DMS114 treated with DMSO at 0.1 percent for 48 hours (cell line): ENCODE data around the gene RNASE7.

ENCODE experiments used
- DNase-seq: peaks from one replicate; lab custom pipeline; 2025; ENCODE audit not compliant: unreplicated experiment; lab: John Stamatoyannopoulos, UW

Gene RNASE7

DNA sequence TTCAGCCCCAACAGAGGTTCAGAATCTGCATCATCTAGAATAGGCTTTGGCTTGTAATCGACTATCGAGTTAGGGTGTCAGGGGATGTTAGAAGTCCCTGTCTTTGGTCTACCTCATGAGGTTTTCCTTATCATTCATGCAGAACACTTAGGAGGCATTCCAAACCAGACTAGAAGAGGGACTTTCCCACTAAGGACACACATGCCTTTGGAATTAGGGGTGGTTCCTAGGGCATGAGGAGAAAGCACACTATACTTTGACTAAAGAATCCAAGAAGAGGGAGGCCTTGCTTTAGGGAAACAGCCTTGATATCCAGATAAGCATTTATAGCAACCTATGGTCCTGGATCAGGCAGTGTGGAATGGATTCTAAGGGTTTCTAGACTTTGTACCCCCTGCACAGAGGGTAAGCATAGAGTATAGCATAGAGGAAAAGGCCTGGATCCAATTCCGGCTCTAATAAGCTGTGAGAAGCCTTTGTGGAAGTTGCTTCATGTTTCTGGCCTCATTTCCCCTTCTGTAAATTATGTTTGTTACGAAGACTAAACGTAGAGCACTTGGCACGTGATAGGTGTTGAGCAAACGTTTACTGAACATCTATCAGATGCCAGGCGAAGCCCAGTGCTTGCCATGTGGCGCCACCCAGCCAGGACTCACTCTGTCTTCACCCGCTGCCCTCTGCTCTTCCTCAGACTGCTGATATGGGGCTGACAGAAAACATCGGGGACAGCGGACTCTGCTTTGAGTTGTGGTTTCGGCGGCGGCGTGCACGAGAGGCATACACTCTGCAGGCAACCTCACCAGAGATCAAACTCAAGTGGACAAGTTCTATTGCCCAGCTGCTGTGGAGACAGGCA is 43.1 kb downstream of the RNASE7 start:
- no peak for DNase-seq

DNA sequence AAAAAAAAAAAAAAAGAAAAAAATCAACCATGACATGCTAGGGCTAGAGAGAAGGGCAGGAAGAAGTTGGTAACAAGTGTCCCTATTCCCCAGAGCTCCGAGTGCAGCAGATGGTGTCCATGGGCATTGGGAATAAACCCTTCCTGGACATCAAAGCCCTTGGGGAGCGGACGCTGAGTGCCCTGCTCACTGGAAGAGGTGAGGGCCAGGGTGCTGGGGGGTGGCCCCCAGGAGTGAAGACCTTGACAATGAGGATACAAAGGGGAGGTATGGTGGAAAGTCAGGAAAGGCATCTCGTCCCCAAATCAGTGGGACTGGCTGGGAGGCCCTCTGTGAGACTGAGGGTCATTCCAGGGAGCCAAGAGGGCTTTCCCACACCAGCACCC is 44.7 kb downstream of the RNASE7 start:
- no peak for DNase-seq

GRCh38 chr14:21087294-21088091 is 45.3 kb downstream of the RNASE7 start:
- no peak for DNase-seq

DNA sequence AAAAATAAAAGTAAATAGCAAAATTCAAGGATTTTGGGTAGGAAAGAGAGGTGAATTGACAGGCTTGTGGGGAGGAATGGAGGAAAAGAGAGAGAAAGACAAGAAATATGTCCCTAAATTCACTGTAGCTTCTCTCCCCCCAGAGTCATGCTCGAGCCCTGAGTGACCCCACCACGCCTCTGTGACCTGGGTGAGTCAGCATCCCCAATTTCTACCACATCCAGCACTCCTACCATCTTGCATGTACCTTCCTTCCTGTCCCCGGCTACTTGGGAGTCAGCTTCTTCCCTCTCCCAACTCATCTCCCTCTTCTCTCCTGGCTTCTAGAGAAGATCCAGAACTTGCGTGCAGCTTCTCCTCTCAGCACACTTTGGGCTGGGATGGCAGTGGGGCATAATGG is 46.5 kb downstream of the RNASE7 start:
- DNase-seq = no peak

DNA sequence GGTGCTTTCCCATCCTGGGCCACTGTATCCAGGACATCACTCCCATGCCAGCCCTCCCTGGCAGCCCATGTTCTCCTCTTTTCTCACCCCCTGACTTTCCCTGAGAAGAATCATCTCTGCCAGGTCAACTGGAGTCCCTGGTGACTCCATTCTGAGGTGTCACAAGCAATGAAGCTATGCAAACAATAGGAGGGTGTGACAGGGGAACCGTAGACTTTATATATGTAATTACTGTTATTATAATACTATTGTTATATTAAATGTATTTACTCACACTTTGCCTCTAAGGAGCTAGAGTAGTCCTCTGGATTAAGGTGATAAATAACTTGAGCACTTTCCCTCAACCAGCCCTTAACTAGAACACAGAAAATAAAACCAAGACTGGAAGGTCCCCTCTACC is 47.1 kb downstream of the RNASE7 start:
- no peak for DNase-seq

DNA sequence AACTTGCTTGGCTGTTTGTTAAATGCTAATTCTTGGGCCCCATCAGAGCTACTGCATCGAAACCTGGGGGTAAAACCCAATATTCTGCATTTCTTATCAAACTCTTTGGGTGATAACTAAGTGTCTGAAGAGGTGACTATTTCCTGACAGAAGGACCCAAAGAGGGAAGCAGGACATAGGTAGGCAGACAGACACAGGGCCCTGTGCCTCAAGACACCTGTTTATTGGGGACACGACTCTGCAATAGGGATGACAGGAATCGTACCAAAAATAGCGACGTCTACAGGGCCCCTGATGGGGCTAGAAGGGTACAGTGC is 47.7 kb downstream of the RNASE7 start:
- no peak for DNase-seq

DNA sequence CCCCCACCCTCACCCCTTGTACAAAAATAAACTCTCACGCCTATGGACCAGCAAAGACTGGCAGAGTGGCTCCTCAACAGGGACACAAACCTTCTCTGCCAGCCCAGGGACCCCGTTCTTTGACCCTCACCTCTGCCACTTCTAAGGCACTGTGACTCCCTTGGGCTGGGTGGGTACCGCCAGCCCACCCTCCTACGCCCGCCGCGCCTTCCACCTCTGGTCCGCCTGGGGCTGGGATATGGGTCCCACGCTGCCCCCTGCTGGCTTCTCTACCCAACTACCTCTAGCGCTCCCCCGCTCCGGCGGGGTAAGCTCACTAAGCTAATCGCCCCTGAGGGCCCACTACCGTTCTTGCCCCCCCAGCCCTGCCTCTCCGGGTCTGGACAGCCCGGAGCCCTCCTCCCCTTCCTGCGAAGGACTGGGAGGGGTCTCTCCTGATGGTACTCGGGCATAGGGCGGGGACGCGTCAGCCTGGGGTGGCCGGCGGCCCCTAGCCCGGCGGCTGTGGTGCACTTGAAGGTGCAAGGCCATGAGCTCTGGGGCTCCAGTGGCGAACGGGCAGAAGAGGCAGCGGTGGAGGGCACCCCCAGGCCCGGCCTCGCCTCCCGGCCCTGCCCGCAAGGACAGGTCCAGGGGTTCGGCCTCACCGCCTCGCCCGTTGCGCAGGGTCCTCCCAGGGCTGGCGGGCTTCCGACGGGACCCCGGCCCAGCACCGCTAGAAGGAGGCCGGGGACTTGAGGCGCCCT is 48.2 kb downstream of the RNASE7 start:
- DNase-seq = no peak

GRCh38 chr14:21090940-21091663 is 48.9 kb downstream of the RNASE7 start:
- DNase-seq = no peak

- DNase-seq = no peak
These were observed 49.7 kb downstream of the RNASE7 start for GRCh38 chr14:21091821-21092272.

- DNase-seq = peak; percentile 17
These were observed 50.3 kb downstream of the RNASE7 start for GRCh38 chr14:21092273-21093011.

- no peak for DNase-seq
These were observed 50.9 kb downstream of the RNASE7 start for GRCh38 chr14:21093018-21093417.
